ENCODE data around the gene DNMT3A. TPM values are rescaled to one million over a fixed set of nuclear protein-coding genes. Genes with fewer than 3 reads are reported as not detected.

Gene DNMT3A
- total RNA-seq, 1 experiment from 2014 or later, result 215 TPM

DNA sequence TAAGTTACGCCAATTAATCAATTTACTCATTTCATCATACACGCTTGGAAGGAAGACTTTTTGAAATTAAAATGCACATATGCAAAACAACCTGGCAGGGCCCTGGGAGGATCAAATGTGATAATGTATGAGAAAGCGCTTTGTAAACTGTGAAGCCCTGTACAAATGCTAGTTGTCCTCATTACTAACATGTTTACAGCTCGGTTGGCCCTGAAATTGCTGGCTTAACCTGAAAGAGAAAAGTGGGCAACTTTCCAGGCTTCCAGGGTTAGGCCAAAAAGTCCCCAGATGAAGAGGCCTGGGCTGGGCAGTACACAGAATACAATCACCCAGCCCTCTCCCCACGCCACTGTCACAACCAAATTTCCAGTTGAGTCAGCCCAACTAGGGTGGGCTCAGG, 60.2 kb downstream of the DNMT3A start:
- Histone ChIP-seq H3K79me2 (ENCODE audit: insufficient read depth, low read length) (no peaks in the 10 kb centered on the region), H4K8ac (replicated peaks; ENCODE audit: insufficient read length, low read depth, low read length) (no peak overlapping the region), H4K91ac (ENCODE audit: insufficient read length, low read depth, low read length) (no peak overlapping the region), H2AFZ (ENCODE audit: low read length) (no peak overlapping the region), H3K23me2 (ENCODE audit: insufficient read length, low read depth, low read length, poor library complexity, severe bottlenecking) (peaks cover 3% of the 10 kb centered on the region), H3K23ac (ENCODE audit: insufficient read length, low read depth, low read length) (no peak overlapping the region), H3K14ac (ENCODE audit: insufficient read depth, low read length) (no peak overlapping the region), H3K27me3 (ENCODE audit: insufficient read depth, low read length) (no peaks in the 10 kb centered on the region), H2BK120ac (ENCODE audit: low read depth, low read length, poor library complexity, severe bottlenecking) (no peak overlapping the region), H4K5ac (ENCODE audit: insufficient read length, low read depth, low read length) (no peak overlapping the region), H3K4me2 (ENCODE audit: insufficient read depth, insufficient read length, low read length) (no peak overlapping the region), H2BK5ac (ENCODE audit: insufficient read length, low read length) (no peak overlapping the region), H3K56ac (ENCODE audit: insufficient read length, low read depth, low read length) (no peak overlapping the region), H2BK12ac (ENCODE audit: insufficient read length, low read depth, low read length) (no peak overlapping the region), H2AK5ac (ENCODE audit: insufficient read length, low read length) (no peak overlapping the region), H3K9me3 (ENCODE audit: control insufficient read depth, low read depth, low read length) (no peaks in the 10 kb centered on the region), H3K18ac (ENCODE audit: insufficient read length, low read depth, low read length) (no peak overlapping the region), H3K4ac (ENCODE audit: low read depth, low read length) (no peak overlapping the region), H3T11ph (ENCODE audit: low read length) (no peak overlapping the region), H3K9ac (ENCODE audit: extremely low read depth, insufficient read length, low read length) (no peak overlapping the region), H2BK20ac (ENCODE audit: low read depth, low read length, poor library complexity, severe bottlenecking) (no peak overlapping the region), H4K20me1 (ENCODE audit: control insufficient read depth, insufficient read depth, insufficient read length) (peaks cover 3% of the 10 kb centered on the region), H2BK15ac (ENCODE audit: low read depth, low read length) (no peak overlapping the region), H3K27ac (ENCODE audit: insufficient read length, low read depth, low read length) (no peak overlapping the region), H3K79me1 (ENCODE audit: insufficient read depth, low read depth, low read length, poor library complexity, severe bottlenecking) (no peaks in the 10 kb centered on the region), H3K4me1 (ENCODE audit: insufficient read depth, low read length) (peaks cover 7% of the 10 kb centered on the region; the same call in 1 of the 2 replicates)
- DNase-seq, result no peak
- Mint-ChIP-seq H3K9me3 (no peaks in the 10 kb centered on the region; a peak in 1 of 5 replicates), H3K27ac (peak overlapping the region in 1 of 3 experiments; percentile 55; a peak in 1 of 7 replicates), H3K36me3 (ENCODE audit: insufficient read depth in 1 of 3, low read depth in 3 of 3) (peaks cover 0 to 8% (median 6%) of the 10 kb centered on the region in 3 experiments; a peak in 2 of 7 replicates), H3K4me1 (peaks cover 45 to 48% of the 10 kb centered on the region in 2 experiments), H3K27me3 (ENCODE audit: low read depth) (no peaks in the 10 kb centered on the region; the same call in 1 of the 2 replicates), H3K4me3 (no peak overlapping the region)
- TF ChIP-seq, protein P1, sequence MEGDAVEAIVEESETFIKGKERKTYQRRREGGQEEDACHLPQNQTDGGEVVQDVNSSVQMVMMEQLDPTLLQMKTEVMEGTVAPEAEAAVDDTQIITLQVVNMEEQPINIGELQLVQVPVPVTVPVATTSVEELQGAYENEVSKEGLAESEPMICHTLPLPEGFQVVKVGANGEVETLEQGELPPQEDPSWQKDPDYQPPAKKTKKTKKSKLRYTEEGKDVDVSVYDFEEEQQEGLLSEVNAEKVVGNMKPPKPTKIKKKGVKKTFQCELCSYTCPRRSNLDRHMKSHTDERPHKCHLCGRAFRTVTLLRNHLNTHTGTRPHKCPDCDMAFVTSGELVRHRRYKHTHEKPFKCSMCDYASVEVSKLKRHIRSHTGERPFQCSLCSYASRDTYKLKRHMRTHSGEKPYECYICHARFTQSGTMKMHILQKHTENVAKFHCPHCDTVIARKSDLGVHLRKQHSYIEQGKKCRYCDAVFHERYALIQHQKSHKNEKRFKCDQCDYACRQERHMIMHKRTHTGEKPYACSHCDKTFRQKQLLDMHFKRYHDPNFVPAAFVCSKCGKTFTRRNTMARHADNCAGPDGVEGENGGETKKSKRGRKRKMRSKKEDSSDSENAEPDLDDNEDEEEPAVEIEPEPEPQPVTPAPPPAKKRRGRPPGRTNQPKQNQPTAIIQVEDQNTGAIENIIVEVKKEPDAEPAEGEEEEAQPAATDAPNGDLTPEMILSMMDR (conservative IDR thresholded peaks at IDR 0.05), result no peak
- no CpG with 5 or more reads among the region's 5 CpGs for WGBS (ENCODE audit: extremely low coverage, insufficient read length, low lambda C conversion rate)

All from H9 (cell line).